Epithelial cell of esophagus (primary cell): Measurements from ENCODE around the gene NTM.

Experiments
- DNase-seq: peaks from one replicate; pipeline ENCODE4 v3.0.0; 2010; ENCODE audit warnings: low read depth
- H3K4me3 ChIP-seq: 2 replicates; pipeline ENCODE4 v1.5.1; 2011; ENCODE audit warnings: mild to moderate bottlenecking, low read length, control low read depth
- TF ChIP-seq, protein P1 (sequence below): IDR thresholded peaks from 2 replicates; pipeline ENCODE4 v1.5.1; 2011; ENCODE audit warnings: low read depth, mild to moderate bottlenecking, low read length, control low read depth, inconsistent platforms; ENCODE audit not compliant: insufficient read depth; ENCODE audit errors: missing control alignments

Gene NTM

DNA sequence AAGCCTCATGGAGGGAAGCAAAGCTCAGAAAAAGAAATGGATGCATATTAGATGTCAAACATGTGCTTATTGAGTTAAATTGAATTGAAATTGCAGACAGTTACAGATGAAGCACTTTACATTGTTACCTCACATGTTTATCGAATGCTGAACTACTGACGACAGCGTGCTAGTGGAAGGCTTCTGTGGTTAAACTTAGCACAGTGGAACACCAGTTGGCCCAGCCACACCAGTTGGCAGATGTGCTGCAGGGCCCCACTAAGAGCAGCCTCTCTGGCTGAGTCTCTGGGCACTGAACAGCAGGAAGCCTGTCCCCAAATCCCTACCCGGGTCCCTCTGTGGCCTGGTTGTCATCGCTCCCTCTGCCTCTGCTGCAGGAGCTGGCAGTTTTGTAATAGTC, 242.1 kb downstream of the NTM start:
- no peak overlapping the region for H3K4me3 ChIP-seq
- DNase-seq = no peak
- TF ChIP-seq, protein P1, sequence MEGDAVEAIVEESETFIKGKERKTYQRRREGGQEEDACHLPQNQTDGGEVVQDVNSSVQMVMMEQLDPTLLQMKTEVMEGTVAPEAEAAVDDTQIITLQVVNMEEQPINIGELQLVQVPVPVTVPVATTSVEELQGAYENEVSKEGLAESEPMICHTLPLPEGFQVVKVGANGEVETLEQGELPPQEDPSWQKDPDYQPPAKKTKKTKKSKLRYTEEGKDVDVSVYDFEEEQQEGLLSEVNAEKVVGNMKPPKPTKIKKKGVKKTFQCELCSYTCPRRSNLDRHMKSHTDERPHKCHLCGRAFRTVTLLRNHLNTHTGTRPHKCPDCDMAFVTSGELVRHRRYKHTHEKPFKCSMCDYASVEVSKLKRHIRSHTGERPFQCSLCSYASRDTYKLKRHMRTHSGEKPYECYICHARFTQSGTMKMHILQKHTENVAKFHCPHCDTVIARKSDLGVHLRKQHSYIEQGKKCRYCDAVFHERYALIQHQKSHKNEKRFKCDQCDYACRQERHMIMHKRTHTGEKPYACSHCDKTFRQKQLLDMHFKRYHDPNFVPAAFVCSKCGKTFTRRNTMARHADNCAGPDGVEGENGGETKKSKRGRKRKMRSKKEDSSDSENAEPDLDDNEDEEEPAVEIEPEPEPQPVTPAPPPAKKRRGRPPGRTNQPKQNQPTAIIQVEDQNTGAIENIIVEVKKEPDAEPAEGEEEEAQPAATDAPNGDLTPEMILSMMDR = no peak

DNA sequence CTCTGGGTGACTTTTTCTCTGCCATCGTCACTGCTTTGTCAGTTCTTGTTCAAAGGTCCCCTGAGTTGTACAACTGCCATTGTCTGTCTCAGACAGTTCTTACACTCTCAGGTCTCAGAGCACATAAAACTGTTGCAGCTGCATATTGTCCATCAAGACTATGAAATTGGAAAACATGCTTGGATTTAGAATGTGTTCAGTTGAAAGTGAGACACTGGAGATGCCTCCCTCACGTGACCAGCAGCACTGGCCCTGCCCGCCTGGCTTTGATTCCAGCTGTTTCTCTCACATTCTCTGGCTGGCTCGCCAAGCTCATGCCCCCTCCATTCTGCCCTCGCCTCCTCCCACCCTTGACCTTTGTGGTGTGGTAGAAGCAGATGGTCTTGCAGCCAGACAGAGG, 244.2 kb downstream of the NTM start:
- TF ChIP-seq, protein P1 = no peak
- DNase-seq = no peak
- H3K4me3 ChIP-seq = no peak overlapping the region

DNA sequence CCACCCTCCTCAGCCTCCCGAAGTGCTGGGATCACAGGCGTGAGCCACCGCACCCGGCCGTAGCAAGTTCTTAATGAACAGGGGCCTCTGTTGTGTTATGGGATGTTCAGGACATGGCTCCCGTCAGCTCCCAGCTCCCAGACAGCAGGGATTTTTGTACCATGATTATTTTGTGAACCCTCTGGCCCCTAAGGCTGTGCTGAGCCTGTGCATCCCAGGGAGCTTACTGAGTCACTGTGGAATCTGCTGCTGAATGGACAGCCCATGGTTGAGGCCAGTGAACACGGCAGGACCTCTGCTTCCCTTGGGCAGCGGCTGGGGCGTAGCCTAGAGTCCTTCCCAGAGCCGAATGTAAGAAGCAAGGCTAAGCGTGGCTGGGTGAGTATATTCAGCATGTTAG, 245.2 kb downstream of the NTM start:
- DNase-seq = no peak
- TF ChIP-seq, protein P1 = no peak
- no peak overlapping the region for H3K4me3 ChIP-seq

DNA sequence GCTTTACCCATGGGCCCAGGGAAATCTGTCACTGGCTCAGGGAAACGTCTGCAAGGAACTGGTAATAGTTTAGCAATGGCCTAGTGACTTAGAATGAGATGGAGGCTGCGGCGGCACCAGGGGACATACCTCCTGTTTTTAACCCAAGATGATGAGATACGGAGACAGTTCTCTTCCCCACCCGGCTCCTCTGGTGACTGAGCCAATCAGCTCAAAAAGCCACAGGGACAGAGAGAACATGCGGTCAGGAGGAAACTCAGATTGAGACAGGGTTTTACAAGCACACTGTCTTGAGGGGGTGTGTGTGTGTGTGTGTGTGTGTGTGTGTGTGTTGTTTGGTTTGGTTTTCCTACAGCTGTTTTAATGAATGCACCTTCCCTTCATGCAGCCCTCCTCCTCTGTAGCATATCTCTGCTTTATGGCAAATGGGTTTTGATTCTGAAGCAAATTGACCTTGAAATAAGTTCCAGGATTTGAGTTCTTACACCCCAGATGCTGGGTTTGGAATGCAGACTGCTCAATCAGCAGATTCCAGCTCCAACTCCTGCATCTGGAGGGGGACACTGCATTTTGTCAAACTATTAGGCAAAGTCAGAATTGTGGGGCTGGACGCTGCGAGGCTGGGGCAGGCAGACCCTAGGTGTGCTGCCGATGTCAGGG, 246.2 kb downstream of the NTM start:
- no peak for DNase-seq
- H3K4me3 ChIP-seq = no peak overlapping the region
- TF ChIP-seq, protein P1 = no peak

DNA sequence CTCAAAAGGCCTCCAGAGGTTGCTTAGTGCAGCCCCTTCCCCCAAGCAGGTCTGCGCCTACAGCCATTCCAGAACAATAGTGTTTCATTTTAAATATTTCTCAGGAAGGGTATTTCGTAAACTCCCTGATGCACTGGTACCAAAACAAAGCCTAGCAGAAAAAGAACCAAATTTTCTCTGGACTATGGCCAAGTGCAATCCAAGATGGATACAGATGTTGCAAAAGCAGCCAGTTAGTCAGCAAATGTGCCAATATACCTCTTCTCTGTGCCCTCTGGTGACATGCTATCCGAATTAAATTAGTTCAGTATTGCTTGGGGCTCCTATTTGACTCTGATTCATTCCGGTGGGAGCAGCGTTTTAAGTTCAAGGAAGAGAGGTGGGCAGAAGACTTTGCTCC, 247.8 kb downstream of the NTM start:
- TF ChIP-seq, protein P1 = no peak
- DNase-seq = peak; percentile 4
- no peak overlapping the region for H3K4me3 ChIP-seq

DNA sequence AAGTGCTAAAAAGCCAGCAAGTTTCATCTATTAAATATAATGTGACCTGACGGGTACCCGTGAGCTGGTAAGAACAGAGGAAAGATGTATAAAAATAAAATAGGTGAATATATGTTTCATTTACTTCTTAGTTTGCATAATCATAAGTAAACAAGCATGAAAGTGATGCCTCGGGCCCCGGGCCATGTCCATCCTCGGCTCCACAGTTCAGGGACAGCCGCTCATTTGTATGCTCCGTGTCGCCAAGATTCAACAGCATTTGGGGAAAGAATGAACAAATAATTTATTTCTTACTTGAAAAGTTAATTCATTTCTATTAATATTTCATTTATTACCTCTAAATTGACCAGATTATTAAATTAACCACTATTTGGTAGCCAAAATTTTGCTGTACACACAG, 251.8 kb downstream of the NTM start:
- DNase-seq = no peak
- no peak overlapping the region for H3K4me3 ChIP-seq
- TF ChIP-seq, protein P1 = no peak

DNA sequence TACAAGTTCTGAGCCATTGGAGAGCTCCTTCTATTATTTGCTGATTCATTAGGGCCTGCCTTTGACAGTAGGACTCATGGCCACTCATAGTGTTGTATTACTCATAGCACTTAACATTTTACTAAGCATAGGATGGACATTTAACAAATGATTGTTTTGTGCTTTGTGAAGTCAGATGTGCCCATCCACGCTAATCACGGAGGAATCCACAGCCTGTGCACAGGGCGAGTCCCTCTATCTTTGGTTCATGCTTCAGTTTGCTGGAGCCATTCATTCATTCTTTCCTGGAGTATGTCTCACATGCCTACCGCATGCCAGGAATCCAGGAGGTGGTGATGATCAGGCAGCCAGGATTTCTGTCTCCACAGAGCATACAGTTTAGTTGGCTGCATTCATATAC, 254.1 kb downstream of the NTM start:
- TF ChIP-seq, protein P1 = no peak
- no peak overlapping the region for H3K4me3 ChIP-seq
- no peak for DNase-seq
